Activated CD4-positive, CD25-positive, alpha-beta regulatory T cell treated with anti-CD3 and anti-CD28 coated beads, Interleukin-2, amount 50 U/mL, for 16 hours (primary cell): ENCODE results near the gene FAM3D.
"Not testable (repeated sequence)": the region's sequence is repeated elsewhere in the genome, so short reads cannot be mapped to it uniquely, and the experiment has no call there.

ENCODE experiments used
- DNase-seq: peaks from one replicate; pipeline ENCODE4 v3.0.0-alpha.2; 2020; ENCODE audit warnings: low read depth, low spot score

FAM3D gene

GRCh38 chr3:58683466-58683865 is 16.9 kb upstream of the FAM3D start:
- no peak for DNase-seq

- no peak for DNase-seq
These were observed 16.5 kb upstream of the FAM3D start for GRCh38 chr3:58683001-58683458.

- no peak for DNase-seq
These were observed 15.3 kb upstream of the FAM3D start for GRCh38 chr3:58681863-58682262.

- DNase-seq, result no peak
These were observed 14.4 kb upstream of the FAM3D start for GRCh38 chr3:58680879-58681525.

- DNase-seq, result no peak
These were observed 13.5 kb upstream of the FAM3D start for GRCh38 chr3:58679974-58680666.

GRCh38 chr3:58679446-58679845 is 12.9 kb upstream of the FAM3D start:
- no peak for DNase-seq

- not testable (repeated sequence) for DNase-seq
These were observed 11.8 kb upstream of the FAM3D start for GRCh38 chr3:58678177-58678970.

- no peak for DNase-seq
These were observed 6.3 kb upstream of the FAM3D start for GRCh38 chr3:58672880-58673279.

- DNase-seq, result no peak
These were observed 5.9 kb upstream of the FAM3D start for GRCh38 chr3:58672451-58672850.

- DNase-seq, result no peak
These were observed 4.0 kb upstream of the FAM3D start for GRCh38 chr3:58670506-58671135.

- DNase-seq, result no peak
These were observed 1.7 kb upstream of the FAM3D start for GRCh38 chr3:58668247-58668646.

GRCh38 chr3:58667704-58668103 is 1.1 kb upstream of the FAM3D start:
- no peak for DNase-seq

- DNase-seq, result no peak
These were observed 655 bp upstream of the FAM3D start for GRCh38 chr3:58667229-58667628.

GRCh38 chr3:58665405-58665804 is 1.2 kb downstream of the FAM3D start:
- no peak for DNase-seq

- no peak for DNase-seq
These were observed 2.0 kb downstream of the FAM3D start for GRCh38 chr3:58664611-58665010.

- DNase-seq, result no peak
These were observed 4.6 kb downstream of the FAM3D start for GRCh38 chr3:58661836-58662420.

GRCh38 chr3:58660998-58661397 is 5.6 kb downstream of the FAM3D start:
- no peak for DNase-seq

- no peak for DNase-seq
These were observed 7.4 kb downstream of the FAM3D start for GRCh38 chr3:58659051-58659675.

- no peak for DNase-seq
These were observed 8.1 kb downstream of the FAM3D start for GRCh38 chr3:58658508-58658907.

GRCh38 chr3:58657571-58658141 is 8.9 kb downstream of the FAM3D start:
- DNase-seq, result no peak

- DNase-seq, result no peak
These were observed 9.5 kb downstream of the FAM3D start for GRCh38 chr3:58657036-58657520.
